ENCODE measurements around the gene PRDM2.

DNA sequence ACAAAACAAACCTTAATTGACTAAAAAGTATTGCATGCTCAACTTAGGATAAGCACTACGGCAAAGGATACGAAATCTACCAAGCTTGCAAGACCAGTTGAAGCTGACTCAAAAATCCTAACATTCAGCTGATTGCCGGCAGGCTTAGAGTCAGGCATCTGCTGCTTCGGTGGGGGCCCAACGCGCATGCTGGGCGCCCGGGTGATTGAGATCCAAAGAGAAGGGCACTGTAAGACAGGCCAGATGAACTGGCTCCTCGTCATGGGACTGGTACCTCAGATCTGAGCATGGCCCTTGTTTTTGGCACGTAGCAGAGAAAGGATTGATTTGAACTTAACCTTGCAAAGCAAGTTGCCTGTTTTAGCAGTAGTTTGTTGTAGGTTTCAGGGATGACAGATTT is 86.6 kb downstream of the PRDM2 start:
- TF ChIP-seq SUZ12 (IDR thresholded peaks at IDR 0.05) (no peak), ELF4 (IDR thresholded peaks at IDR 0.05) (no peak), ARNT (IDR thresholded peaks at IDR 0.05) (no peak), SP1 (IDR thresholded peaks at IDR 0.05) (no peak), NFRKB (IDR thresholded peaks at IDR 0.05) (no peak), FOXM1 (IDR thresholded peaks at IDR 0.05; ENCODE audit: borderline replicate concordance) (no peak)
